ENCODE data around the gene PIP4P1. TPM values are rescaled to one million over a fixed set of nuclear protein-coding genes. Genes with fewer than 3 reads are reported as not detected.
A peak's percentile ranks its signal among the peaks of the same experiment; 100 is the strongest.

PIP4P1 gene
- total and polyA plus RNA-seq, 9 of the 15 experiments (the other 6 are each of a cell fraction or from before 2014, with no cell fraction given), result 5.3 to 20.9 (median 10.7) TPM

DNA sequence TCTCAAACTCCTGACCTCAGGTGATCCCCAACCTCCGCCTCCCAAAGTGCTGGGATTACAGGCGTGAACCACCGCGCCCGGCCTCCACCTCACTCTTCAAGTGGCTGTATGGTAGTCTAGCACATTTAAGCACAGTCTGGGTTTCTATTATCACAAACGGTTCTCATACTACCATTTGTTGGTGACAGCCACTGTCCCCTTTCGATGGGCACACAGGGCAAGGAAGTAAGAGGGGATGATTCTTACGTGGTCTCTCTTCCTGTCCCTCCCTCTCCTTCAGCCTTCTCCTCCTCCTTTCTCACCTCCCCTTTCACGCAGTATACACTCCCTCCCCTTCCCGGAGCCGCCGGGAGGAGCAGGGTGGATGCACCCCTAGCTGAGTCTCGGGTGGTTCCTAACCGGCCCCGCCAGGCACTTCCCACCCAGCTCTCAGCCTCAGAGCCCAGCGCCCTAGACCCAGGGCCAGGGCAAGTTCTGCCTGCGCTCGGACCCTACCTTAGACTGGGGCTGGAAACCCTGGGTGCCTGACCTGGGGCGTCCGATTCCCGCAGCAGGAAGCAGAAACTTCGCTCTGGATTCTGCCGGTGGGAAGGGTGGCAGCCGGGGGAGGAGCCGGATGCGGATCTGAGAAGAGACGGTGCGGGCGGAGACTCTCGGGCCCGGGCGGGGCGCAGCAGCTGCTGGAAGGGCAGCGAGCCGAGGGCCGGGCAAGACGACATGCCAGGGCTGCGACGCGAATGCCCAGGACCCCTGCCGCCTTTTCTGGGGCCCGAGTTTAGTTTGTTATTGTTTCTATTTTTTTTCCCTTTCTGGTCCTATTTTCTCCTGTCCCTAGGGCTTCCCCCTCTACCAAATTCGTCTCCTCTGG is 48.1 kb downstream of the PIP4P1 start, which contains the start of gene TEP1 (continued):
- TF ChIP-seq MEF2A (IDR thresholded peaks at IDR 0.05; ENCODE audit: control insufficient read depth, low read depth, low read length), result no peak
- no peak for TF ChIP-seq CBFA2T2 (conservative IDR thresholded peaks at IDR 0.05)
- TF ChIP-seq TCF3 (CRISPR knock-in tag; IDR thresholded peaks at IDR 0.05), result no peak
- TF ChIP-seq NR1H2 (CRISPR knock-in tag; IDR thresholded peaks at IDR 0.05), result no peak

GRCh38 chr14:20412411-20412810 is 48.8 kb downstream of the PIP4P1 start:
- no peak for DNase-seq (ENCODE audit: extremely low read depth in 1 of 4, low spot score in 3 of 4)
- no TSS peak for BruUV-seq (replicated peaks)
- peak; percentile 52 for TF ChIP-seq ZNF384 (IDR thresholded peaks at IDR 0.05; ENCODE audit: low read depth, low read length)
- TF ChIP-seq CEBPG (CRISPR knock-in tag; IDR thresholded peaks at IDR 0.05), result no peak
- no peak for TF ChIP-seq CEBPG (tag; conservative IDR thresholded peaks at IDR 0.05 in 1 of 2, IDR thresholded peaks at IDR 0.05 in 1 of 2)
- Histone ChIP-seq H3K9ac (ENCODE audit: insufficient read depth in 1 of 2, low read depth in 2 of 2, low read length in 2 of 2) (peak overlapping the region; percentile 78 to 95; a peak in 2 of 4 replicates), H3K9me3 (replicated peaks; ENCODE audit: control insufficient read depth, insufficient read depth, low read depth, low read length) (no peaks in the 10 kb centered on the region), H3K4me3 (peak overlapping the region; percentile 93), H4K20me1 (replicated peaks; ENCODE audit: control insufficient read depth, insufficient read depth, low read length) (no peaks in the 10 kb centered on the region), H3K27me3 (ENCODE audit: control insufficient read depth in 2 of 2, insufficient read depth in 2 of 2, low read length in 2 of 2) (no peaks in the 10 kb centered on the region), H3K4me2 (ENCODE audit: insufficient read depth, low read length) (peak overlapping the region; percentile 95), H3K27ac (ENCODE audit: extremely low read depth, low read depth, low read length) (no peak overlapping the region), H3K4me1 (replicated peaks in 1 of 2; ENCODE audit: control insufficient read depth in 2 of 2, insufficient read depth in 2 of 2, low read length in 2 of 2) (peaks cover 6 to 10% of the 10 kb centered on the region in 2 experiments; a peak in 4 of 5 replicates), H3K36me3 (ENCODE audit: control insufficient read depth, insufficient read depth, low read length) (peaks cover 9% of the 10 kb centered on the region; the same call in 2 of the 3 replicates), H2AFZ (ENCODE audit: low read depth, low read length) (0 out of 2 replicates have a peak overlapping the region, but pooled peaks have one; percentile 99), H3K9me1 (ENCODE audit: control insufficient read depth, insufficient read depth, low read length) (no peaks in the 10 kb centered on the region), H3K79me2 (ENCODE audit: control insufficient read depth, insufficient read depth, low read length) (no peaks in the 10 kb centered on the region; the same call in none of the 3 replicates)
- intact Hi-C loops (cut with micrococcal nuclease) (loop anchor here (5.0 kb wide), 2 partner anchors 70 to 85 kb away; partner anchors contain the start of gene PARP2), in situ Hi-C loops (cut with MboI) (loop anchor here (10.0 kb wide), 1 partner anchor 192 kb away; no protein-coding TSS in a partner anchor)
- ATAC-seq, result no peak; the same call in 2 of the 3 replicates
- CTCF ChIA-PET (ENCODE audit: low intra/inter-chr PET ratio), result no interaction called here
- POLR2A ChIA-PET, result interaction anchor here (0.6 kb wide), 1 partner anchor 57 kb away, joined by 3 read pairs; no protein-coding TSS in a partner anchor
- FAIRE-seq, result no peak
- WGBS (ENCODE audit: insufficient coverage, low coverage, missing lambda C conversion rate), result 27% methylated on average over 2 of the region's 7 CpGs
